Left colon (tissue), 2 donors: Measurements from ENCODE around the gene ATP6V1B1. TPM values are rescaled to one million over a fixed set of nuclear protein-coding genes. Genes with fewer than 3 reads are reported as not detected.

Experiments used
- ATAC-seq: fragments of 200-7000 bp; cut with Tn5 transposase; one replicate; pipeline ENCODE4 v1.9.1; 2020; ENCODE audit warnings: mild to moderate bottlenecking, moderate library complexity
- DNase-seq, 2 donors: peaks; one replicate each; pipeline ENCODE4 v3.0.0-alpha.2; 2020
- intact Hi-C, 2 donors: fragments of 100-400 bp; cut with DNase I in 1 of 2; cut with micrococcal nuclease in 1 of 2; formaldehyde crosslinking; loops; one replicate each; pipeline versions ENCODE4 v1.11.2 to v1.14.0; 2022; cut with DNase I, micrococcal nuclease
- total RNA-seq, 2 donors: library from RNA; stranded (reverse); fragmentation: NEBNext Ultra II Directional; extraction: Animal tissue kit (Norgen Biotek cat#: 25700); gene quantifications; one replicate each; pipeline ENCODE4 v1.2.1, GENCODE V29; 2021
- donor health status: DM: no; HTN: no; CAD: no.
- donor health status: DM: yes; HTN: yes; CAD: no.

Gene ATP6V1B1
- total RNA-seq, 2 donors from 2014 or later: not detected

GRCh38 chr2:70939001-70939838 lies 3.5 kb downstream of the ATP6V1B1 start:
- intact Hi-C loops: no loop called here
- DNase-seq (no peak), ATAC-seq (no peak)

DNA sequence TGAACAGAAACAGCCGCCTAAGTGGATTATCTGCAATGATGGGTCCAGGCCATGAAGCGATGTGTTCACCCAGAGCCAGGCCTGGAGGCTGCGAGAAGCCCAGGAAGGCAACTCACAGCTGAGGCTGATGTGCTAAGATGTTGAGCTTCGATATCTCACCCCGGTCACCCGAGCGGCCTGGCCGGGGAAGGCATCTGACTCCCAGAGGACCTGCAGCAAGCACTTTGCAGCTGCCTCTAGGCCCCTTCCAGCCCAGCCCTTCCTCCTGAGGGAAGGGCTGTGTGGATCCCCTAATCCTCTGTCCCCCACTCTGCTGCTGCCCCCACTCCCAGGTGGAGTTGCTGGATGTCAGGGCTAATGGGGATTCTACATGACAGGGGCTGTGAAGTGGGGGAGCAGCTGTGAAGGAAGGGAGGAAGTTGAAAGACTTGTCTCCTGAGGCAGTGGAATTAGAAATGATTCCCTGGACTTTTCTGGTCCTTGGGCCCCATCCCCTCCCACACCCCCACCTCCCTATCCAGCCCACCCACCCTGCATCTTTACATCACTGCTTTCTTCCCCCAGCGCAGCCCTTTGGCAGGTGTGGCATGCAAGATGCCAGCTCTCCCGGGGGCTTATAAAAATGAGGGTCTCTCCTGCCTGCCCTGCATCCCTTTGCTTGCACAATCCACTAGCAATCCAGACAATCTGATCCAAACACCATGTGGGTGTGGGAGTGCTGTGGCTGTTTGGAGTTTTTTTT lies 4.3 kb downstream of the ATP6V1B1 start:
- no peak for ATAC-seq
- intact Hi-C loops: loop anchor here in 1 of 2 donors (10.0 kb wide), 1 partner anchor 155 kb away; no protein-coding TSS in a partner anchor
- DNase-seq: no peak

DNA sequence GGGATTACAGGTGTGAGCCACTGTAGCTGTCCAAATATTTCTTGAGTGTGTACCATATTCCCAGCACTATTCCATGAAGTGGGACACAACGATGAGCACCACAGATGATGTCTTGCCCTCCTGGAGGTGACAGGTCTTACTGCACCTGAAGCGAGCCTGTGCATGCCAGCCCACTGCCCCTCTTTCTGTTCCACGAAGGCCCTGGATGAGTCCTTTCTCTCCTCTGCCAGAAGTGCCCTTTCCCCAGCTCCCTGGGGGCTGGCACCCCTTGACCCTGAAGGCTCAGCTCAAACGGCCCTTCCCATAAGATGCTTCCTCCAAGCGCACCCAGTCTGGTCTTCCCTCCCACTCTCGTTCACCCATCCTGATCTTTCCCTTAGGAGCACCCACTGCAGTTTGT lies 5.5 kb downstream of the ATP6V1B1 start:
- intact Hi-C loops: loop anchor here in 1 of 2 donors (10.0 kb wide), 1 partner anchor 156 kb away; no protein-coding TSS in a partner anchor
- ATAC-seq: no peak

GRCh38 chr2:70941701-70942100 lies 6.0 kb downstream of the ATP6V1B1 start:
- intact Hi-C loops: loop anchor here in 1 of 2 donors (10.0 kb wide), 1 partner anchor 157 kb away; no protein-coding TSS in a partner anchor
- DNase-seq (peak in 1 of 2 donors; percentile 14), ATAC-seq (no peak)

More for the DNA sequence above, 5.5 kb downstream of the ATP6V1B1 start:
- DNase-seq: peak in 1 of 2 donors; percentile 6

DNA sequence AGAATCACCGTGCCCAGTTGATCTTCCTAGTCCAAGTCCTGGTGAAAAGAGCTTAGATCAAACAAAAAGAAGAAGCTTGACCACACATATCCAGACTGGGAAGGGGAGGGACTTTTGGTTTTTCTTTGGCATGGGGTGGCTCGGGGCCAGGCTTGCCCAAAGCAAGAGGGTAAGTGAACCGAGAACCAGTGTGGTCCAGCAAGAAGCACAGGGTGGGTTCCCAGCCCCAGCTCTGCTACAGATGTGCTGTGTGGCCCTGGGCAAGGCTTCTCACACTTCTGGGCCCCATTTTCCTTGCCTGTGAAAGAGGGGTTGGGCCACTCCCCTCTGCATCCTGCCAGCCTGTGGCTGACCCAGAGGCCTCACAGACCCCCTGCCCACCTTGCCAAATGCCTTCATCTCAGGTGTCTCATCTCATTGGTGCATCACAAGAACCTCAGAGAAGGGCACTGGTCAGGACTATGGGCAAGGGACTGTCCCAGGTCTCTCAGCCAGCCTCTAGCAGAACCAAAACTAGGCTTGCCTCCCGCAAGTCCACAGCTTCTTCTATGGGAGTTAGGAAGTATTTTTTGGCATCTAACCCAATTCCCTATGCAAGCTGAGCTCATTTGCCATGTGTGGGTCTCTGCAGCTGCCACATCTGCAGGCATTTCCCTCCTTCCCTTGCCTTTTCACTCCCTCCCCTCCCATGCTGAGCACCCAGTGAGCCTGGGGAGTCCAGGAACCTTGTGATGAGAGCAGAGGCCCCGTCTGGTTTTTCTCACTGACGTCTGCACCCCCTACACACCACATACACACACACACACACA lies 6.9 kb downstream of the ATP6V1B1 start:
- ATAC-seq (no peak), DNase-seq (peak in 1 of 2 donors; percentile 12)
- intact Hi-C loops: loop anchor here in 1 of 2 donors (10.0 kb wide), 1 partner anchor 158 kb away; no protein-coding TSS in a partner anchor

DNA sequence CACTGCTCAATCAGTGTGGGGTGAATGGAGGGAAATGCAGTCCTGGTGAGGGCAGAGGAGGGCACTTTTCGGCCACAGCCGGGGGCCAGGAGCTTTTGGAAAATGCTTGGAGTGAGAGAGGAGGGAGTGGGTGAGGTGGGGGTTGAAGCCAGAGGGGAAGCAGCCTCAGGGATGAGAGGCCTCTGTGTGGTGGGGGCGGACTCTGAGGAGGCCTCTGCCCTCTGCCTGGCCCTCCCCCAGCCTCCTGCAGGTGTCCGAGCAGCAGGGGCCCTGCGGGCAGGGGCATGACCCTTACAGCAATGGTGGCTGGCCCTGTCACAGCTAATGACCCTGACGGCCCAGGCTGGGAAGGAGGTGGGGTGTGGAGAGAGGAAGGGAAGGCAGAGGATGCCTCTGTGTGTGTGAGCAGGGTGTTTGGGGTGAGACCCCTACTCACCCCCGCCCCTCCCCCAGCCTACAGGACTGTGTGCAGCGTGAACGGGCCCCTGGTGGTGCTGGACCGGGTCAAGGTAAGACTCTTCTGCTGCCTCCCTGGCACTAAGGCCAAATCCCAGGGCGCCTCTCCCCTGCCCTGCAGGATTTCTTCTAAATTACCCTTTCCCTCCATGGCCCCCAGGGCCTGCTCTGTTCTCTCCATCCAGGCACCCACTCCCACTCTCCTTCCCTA lies 7.6 kb downstream of the ATP6V1B1 start:
- ATAC-seq: no peak
- DNase-seq: peak in 1 of 2 donors; percentile 5
- intact Hi-C loops: loop anchor here in 1 of 2 donors (10.0 kb wide), 1 partner anchor 159 kb away; no protein-coding TSS in a partner anchor

GRCh38 chr2:70944111-70944690 lies 8.5 kb downstream of the ATP6V1B1 start:
- ATAC-seq (no peak), DNase-seq (peak in 1 of 2 donors; percentile 4)
- intact Hi-C loops: loop anchor here in 1 of 2 donors (10.0 kb wide), 1 partner anchor 159 kb away; no protein-coding TSS in a partner anchor

DNA sequence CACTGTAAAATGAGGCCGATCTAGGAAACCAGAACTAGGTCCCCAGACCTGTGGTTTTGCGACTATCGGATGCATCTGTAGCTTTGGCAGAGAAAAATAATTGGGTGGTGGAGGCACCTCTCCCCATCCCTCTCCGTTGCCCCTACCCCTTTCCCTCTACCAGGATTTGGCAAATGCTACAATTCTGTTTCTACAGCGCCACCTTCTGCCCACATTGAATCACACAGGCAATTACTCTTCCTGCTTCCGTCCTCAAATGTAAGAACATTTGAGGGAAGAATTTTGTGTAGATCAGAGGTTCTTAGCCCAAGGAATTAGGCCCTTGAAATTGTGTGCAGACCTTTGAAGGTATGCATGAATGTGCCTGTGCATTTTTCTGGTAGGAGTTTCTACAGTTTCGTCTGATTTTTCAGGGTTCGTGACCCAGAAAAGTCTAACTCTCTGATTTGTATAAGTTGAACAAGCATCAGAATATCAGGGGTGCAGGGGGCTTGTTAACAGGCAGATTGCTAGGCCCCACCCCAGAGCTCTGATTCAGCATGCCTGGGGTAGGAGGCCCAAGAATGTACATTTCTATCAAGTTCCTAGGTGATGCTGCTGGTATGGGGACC lies 11.2 kb downstream of the ATP6V1B1 start:
- intact Hi-C loops: loop anchor here in 1 of 2 donors (5.0 to 10.0 kb wide), 2 partner anchors 75 to 162 kb away; no protein-coding TSS in a partner anchor
- ATAC-seq: peak; percentile 61
- peak; percentile 17 to 54 for DNase-seq

DNA sequence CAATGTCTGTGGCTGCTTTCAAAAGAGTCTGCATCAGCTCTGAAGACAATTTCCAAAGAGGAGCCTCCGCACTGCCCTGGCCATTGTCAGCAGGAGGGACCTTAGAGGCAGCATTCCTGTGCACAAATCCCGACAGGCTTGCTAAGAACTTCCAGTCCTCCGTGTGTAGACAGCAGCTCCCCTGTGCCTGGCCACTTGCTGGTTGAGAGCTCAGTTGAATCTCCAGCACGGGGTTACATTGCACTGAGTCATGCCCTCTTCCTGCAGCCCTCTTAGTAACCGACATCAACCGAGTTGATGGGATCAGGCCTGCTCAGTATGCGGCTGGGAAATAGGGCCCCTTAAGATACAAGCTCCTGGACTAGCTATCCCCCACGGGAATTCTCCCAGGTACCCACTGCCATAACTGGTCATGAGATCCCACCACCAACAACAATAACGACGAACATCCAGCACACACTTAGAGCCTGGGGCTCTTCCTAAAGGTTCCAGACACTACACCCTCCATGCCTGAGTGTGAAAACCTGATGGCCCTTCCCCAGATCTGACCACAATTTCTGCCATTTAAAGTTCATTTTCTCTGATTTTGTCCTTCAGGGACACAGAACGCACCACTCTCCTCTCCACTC lies 12.0 kb downstream of the ATP6V1B1 start:
- ATAC-seq (peak; percentile 11), DNase-seq (peak in 1 of 2 donors; percentile 9)
- intact Hi-C loops: loop anchor here in 1 of 2 donors (5.0 to 10.0 kb wide), 2 partner anchors 75 to 163 kb away; no protein-coding TSS in a partner anchor

- intact Hi-C loops: loop anchor here in 1 of 2 donors (5.0 to 10.0 kb wide), 2 partner anchors 76 to 164 kb away; no protein-coding TSS in a partner anchor
- peak; percentile 88 for ATAC-seq
These were observed 12.8 kb downstream of the ATP6V1B1 start for GRCh38 chr2:70948337-70949003.

DNA sequence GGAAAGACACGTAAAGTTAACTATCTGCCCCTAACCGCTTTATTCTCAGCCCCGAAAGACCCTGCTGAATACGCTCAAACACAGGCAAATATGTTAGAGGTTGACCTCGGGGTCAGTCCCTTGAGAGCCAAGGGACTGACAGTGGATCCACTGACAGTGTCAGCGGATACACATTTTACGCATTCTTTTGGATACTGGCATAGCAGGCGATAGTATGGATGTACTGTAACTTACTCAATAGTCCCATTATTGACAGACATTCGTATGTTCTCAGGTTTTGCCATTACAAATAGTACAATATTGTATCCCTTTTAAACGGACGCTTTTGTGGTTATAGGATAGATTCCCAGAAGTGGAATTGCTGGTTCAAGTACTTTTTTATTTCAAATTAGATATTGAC lies 13.4 kb downstream of the ATP6V1B1 start:
- intact Hi-C loops: loop anchor here in 1 of 2 donors (5.0 to 10.0 kb wide), 2 partner anchors 77 to 164 kb away; no protein-coding TSS in a partner anchor

More at GRCh38 chr2:70948337-70949003, 12.8 kb downstream of the ATP6V1B1 start:
- peak; percentile 60 to 83 for DNase-seq

DNA sequence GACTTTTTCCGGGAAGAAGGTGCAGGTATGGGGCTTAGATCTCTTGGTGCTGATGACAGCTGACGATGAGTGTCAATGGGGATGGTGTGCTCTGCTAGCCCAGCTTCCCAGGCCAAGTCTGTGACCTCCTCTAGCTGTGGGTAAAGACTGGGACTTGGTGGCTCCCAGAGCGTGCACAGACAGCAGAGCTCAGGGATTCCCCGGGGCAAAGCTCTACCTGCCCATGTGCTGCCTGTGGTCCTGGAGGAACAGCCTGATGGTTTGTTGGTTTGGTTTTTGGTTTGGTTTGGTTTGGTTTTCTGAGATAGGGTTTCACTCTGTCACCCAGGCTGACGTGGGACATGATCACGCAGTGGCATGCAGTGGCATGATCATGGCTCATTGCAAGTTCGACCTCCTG lies 19.2 kb downstream of the ATP6V1B1 start:
- DNase-seq (peak in 1 of 2 donors; percentile 7), ATAC-seq (no peak)
- intact Hi-C loops: no loop called here

More for the DNA sequence above, 13.4 kb downstream of the ATP6V1B1 start:
- DNase-seq (no peak), ATAC-seq (no peak)

DNA sequence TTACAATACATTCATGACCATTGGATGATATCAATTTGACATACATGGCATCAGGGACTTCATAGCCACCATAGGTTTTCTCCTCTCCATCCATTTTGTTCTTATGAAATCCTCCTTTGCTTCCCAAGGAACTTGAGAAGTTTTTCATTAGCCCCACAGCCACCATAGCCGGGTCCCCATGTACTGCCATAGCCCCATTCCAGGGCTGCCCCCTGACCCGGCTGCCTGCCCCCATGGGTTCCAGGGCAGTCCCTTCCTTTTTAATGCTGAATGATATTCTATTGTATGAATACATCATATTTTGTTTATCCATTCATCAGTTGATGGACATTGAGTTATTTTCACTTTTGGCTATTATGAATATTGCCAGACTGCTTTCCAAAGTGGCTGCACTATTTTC lies 20.4 kb downstream of the ATP6V1B1 start:
- ATAC-seq (no peak), DNase-seq (no peak)
- intact Hi-C loops: no loop called here

DNA sequence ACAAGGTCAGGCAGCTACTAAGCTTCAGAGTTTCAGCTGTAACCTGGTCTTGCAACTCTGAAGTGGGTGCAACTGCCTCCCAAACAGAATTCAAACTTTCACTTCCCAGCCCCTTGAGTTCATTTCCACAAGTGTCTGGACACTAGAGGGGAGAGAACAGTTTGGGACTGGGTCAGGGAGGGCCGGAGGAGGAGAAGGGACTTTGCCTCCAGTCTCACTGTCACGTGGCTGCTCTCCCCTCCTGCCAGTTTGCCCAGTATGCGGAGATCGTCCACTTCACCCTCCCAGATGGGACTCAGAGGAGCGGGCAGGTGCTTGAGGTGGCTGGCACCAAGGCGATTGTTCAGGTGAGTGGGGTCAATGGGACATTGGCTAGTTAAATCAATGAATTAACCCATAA lies 22.1 kb downstream of the ATP6V1B1 start:
- DNase-seq: peak in 1 of 2 donors; percentile 23
- peak; percentile 64 for ATAC-seq

GRCh38 chr2:70958759-70959158 lies 23.1 kb downstream of the ATP6V1B1 start:
- intact Hi-C loops: no loop called here
- ATAC-seq: no peak
- peak in 1 of 2 donors; percentile 9 for DNase-seq

More for the DNA sequence above, 22.1 kb downstream of the ATP6V1B1 start:
- intact Hi-C loops: no loop called here

DNA sequence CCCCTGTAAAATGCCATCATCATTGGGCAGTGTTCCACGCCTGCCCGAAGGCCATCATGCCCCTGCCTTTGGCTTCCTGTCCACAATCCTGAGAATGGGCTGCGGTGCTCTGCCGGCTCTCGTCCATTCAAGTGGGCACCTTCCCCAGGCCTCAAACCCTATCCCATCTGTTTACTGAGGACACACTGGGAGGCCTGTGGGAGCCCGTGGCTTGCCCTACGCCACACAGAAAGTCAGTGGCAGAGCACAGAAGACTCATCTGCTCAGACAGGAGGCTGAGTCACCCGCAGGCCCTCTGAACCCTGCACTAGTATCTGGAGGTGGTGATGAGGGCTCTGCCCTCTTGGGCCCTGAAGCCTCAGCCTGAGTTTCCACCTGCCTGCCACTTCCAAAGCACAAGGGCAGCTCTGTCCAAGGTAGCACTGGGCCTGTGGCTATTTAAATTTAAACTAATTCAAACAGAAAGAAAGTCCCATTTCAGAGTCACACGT lies 23.6 kb downstream of the ATP6V1B1 start:
- ATAC-seq: no peak
- intact Hi-C loops: no loop called here
- DNase-seq: peak in 1 of 2 donors; percentile 5
